Endothelial cell of umbilical vein (primary cell): ENCODE results near the gene ATXN1L. TPM values are rescaled to one million over a fixed set of nuclear protein-coding genes. Genes with fewer than 3 reads are reported as not detected.
A peak's percentile ranks its signal among the peaks of the same experiment; 100 is the strongest.
"Not testable (repeated sequence)": the region's sequence is repeated elsewhere in the genome, so short reads cannot be mapped to it uniquely, and the experiment has no call there.

Experiments
- BruUV-seq: library from RNA; stranded (reverse); fragments of 400-500 nt; replicated peaks from 2 replicates; lab custom pipeline; 2021; lab: Mats Ljungman, UMichigan
- CTCF ChIA-PET: fragments of 300-600, 350-600 bp; sonication (Branson Sonifier 250); formaldehyde crosslinking; loops from one replicate; lab custom pipeline; 2021; ENCODE audit warnings: antibody characterized with exemption, inconsistent platforms; lab: Charles Lee
- POLR2A ChIA-PET: fragments of 300-600, 350-600 bp; sonication (Branson Sonifier 250); formaldehyde crosslinking; loops from one replicate; lab custom pipeline; 2021; ENCODE audit warnings: antibody characterized with exemption, inconsistent platforms; lab: Charles Lee
- DNase-seq: peaks from one replicate; pipeline ENCODE4 v3.0.0-alpha.2; 2011; ENCODE audit warnings: low read depth, low spot score
- FAIRE-seq: peaks from 2 replicates; lab custom pipeline; 2011; peaks lifted over from hg19 to GRCh38; lab: Jason Lieb, UNC
- H2AFZ ChIP-seq: 2 replicates; pipeline ENCODE4 v1.6.0; 2012; ENCODE audit warnings: low read depth, low read length, control low read depth, inconsistent platforms
- H3K27ac ChIP-seq: 2 replicates; pipeline ENCODE4 v1.5.1; 2011; ENCODE audit warnings: low read depth, mild to moderate bottlenecking, control low read depth, low read length, moderate library complexity; ENCODE audit not compliant: insufficient read depth
- H3K27me3 ChIP-seq, 2 experiments: 2 replicates each; pipeline versions ENCODE4 v1.6.0 to v1.6.1; 2011; ENCODE audit warnings: low read length in 2 of 2, mixed read lengths in 1 of 2; ENCODE audit not compliant: control insufficient read depth in 2 of 2, insufficient read depth in 2 of 2
- H3K36me3 ChIP-seq, 2 experiments: 2 replicates in 1 of 2; 3 replicates in 1 of 2; pipeline ENCODE4 v1.5.1; 2011; ENCODE audit warnings: low read length in 2 of 2, mild to moderate bottlenecking in 1 of 2, moderate library complexity in 1 of 2; ENCODE audit not compliant: control insufficient read depth in 2 of 2, insufficient read depth in 2 of 2; ENCODE audit errors: extremely low read depth in 1 of 2
- H3K4me1 ChIP-seq: 3 replicates; pipeline ENCODE4 v1.5.1; 2011; ENCODE audit warnings: mild to moderate bottlenecking, low read length; ENCODE audit not compliant: control insufficient read depth, insufficient read depth; ENCODE audit errors: extremely low read depth
- H3K4me2 ChIP-seq: 2 replicates; pipeline ENCODE4 v1.6.1; 2011; ENCODE audit warnings: low read length, control low read depth, mixed read lengths; ENCODE audit not compliant: insufficient read depth
- H3K4me3 ChIP-seq, 3 experiments: fragments of 200-600 bp in 1 of 3; sonication (generic), shearing (Covaris generic) in 1 of 3; replicated peaks in 1 of 3; 2 replicates each; pipeline ENCODE4 v1.5.1; 2011 to 2016; ENCODE audit warnings: control low read depth in 3 of 3, low read length in 3 of 3, mild to moderate bottlenecking in 2 of 3, inconsistent platforms in 1 of 3, low read depth in 1 of 3, moderate library complexity in 1 of 3; ENCODE audit not compliant: insufficient read depth in 1 of 3
- H3K79me2 ChIP-seq: 2 replicates; pipeline ENCODE4 v1.6.0; 2012; ENCODE audit warnings: low read length, inconsistent platforms; ENCODE audit not compliant: control insufficient read depth, insufficient read depth
- H3K9ac ChIP-seq: replicated peaks from 2 replicates; pipeline ENCODE3; 2011; ENCODE audit warnings: low read length, control low read depth; ENCODE audit not compliant: insufficient read depth; ENCODE audit errors: extremely low read depth
- H3K9me1 ChIP-seq: replicated peaks from 3 replicates; pipeline ENCODE4 v1.6.0; 2011; ENCODE audit warnings: mild to moderate bottlenecking, low read length; ENCODE audit not compliant: control insufficient read depth, insufficient read depth; ENCODE audit errors: extremely low read depth
- H3K9me3 ChIP-seq: replicated peaks from 2 replicates; pipeline ENCODE4 v1.5.1; 2012; ENCODE audit warnings: low read length, inconsistent platforms; ENCODE audit not compliant: control insufficient read depth, insufficient read depth
- H4K20me1 ChIP-seq: replicated peaks from 2 replicates; pipeline ENCODE3; 2011; ENCODE audit warnings: mild to moderate bottlenecking, low read length; ENCODE audit not compliant: control insufficient read depth, insufficient read depth; ENCODE audit errors: extremely low read depth
- CTCF ChIP-seq, 2 donors: IDR thresholded peaks; 1 replicate in 1 of 2; 2 replicates in 1 of 2; pipeline ENCODE4 v1.5.1; 2011; ENCODE audit warnings: low read length in 2 of 2, mild to moderate bottlenecking in 2 of 2, moderate library complexity in 2 of 2, control low read depth in 1 of 2, inconsistent platforms in 1 of 2, low read depth in 1 of 2; ENCODE audit not compliant: insufficient read depth in 1 of 2; ENCODE audit errors: extremely low read depth in 1 of 2
- FOS ChIP-seq: IDR thresholded peaks from 2 replicates; pipeline ENCODE4 v1.6.1; 2011; ENCODE audit warnings: mild to moderate bottlenecking, low read length, moderate library complexity, borderline replicate concordance; ENCODE audit not compliant: insufficient read depth
- GATA2 ChIP-seq: IDR thresholded peaks from 2 replicates; pipeline ENCODE4 v1.7.0; 2011; ENCODE audit warnings: low read depth, mild to moderate bottlenecking, moderate library complexity, mixed read lengths, low read length; ENCODE audit not compliant: insufficient read length, insufficient read depth
- JUN ChIP-seq: IDR thresholded peaks from 2 replicates; pipeline ENCODE4 v1.6.1; 2011; ENCODE audit warnings: borderline replicate concordance, low read depth; ENCODE audit not compliant: insufficient read length, insufficient read depth
- MYC ChIP-seq: IDR thresholded peaks from one replicate; pipeline ENCODE4 v1.6.1; 2011; ENCODE audit warnings: mild to moderate bottlenecking, low read depth, low read length
- POLR2AphosphoS5 ChIP-seq: IDR thresholded peaks from 2 replicates; pipeline ENCODE4 v1.6.1; 2012; ENCODE audit warnings: low read depth, mild to moderate bottlenecking, control low read depth, low read length, moderate library complexity; ENCODE audit not compliant: insufficient read depth
- dilution Hi-C: fragments of 300-500 bp; cut with MboI; formaldehyde crosslinking; loops from one replicate; pipeline ENCODE4 v1.15.0; 2019; ENCODE audit warnings: low sequenced_read_pairs; ENCODE audit not compliant: extremely low pct_ligation_motif_present
- intact Hi-C: fragments of 100-400 bp; cut with micrococcal nuclease; formaldehyde crosslinking; loops from one replicate; pipeline ENCODE4 v1.10.0; 2022
- polyA plus RNA-seq, 4 experiments: library from polyadenylated mRNA; depleted of rRNA in 3 of 4; stranded (reverse) in 3 of 4; unstranded in 1 of 4; fragments of >200 nt; gene quantifications; 2 replicates each; pipeline versions ENCODE4 v1.2.1 to v1.2.3, GENCODE V29; 2011 to 2012; ENCODE audit warnings: missing spikeins in 1 of 4
- total RNA-seq: library from RNA; stranded (reverse); gene quantifications from 2 replicates; pipeline ENCODE4 v1.2.3, GENCODE V29; 2021

ATXN1L gene
- total and polyA plus RNA-seq, 2 donors (not counting 3 experiments of a cell fraction or from before 2014, with no cell fraction given), result 15.6 to 23.9 TPM

GRCh38 chr16:71830359-71830758 is 15.4 kb upstream of the ATXN1L start:
- no peaks in the 10 kb centered on the region for H3K9me1 ChIP-seq
- H3K9me3 ChIP-seq, result no peaks in the 10 kb centered on the region
- no peak overlapping the region for H3K27ac ChIP-seq
- BruUV-seq, result no TSS peak
- no peaks in the 10 kb centered on the region for H4K20me1 ChIP-seq
- CTCF ChIA-PET, result interaction anchor here (0.9 to 1.2 kb wide), 4 partner anchors 11 to 53 kb away, joined by 3 to 4 read pairs (median 3); no protein-coding TSS in a partner anchor
- no peak for DNase-seq
- POLR2A ChIA-PET, result no interaction called here
- FAIRE-seq, result peak; percentile 44
- no peak overlapping the region for H2AFZ ChIP-seq
- no peaks in the 10 kb centered on the region for H3K27me3 ChIP-seq
- no peaks in the 10 kb centered on the region for H3K79me2 ChIP-seq
- intact Hi-C loops (no loop called here), dilution Hi-C loops (no loop called here)
- H3K4me1 ChIP-seq, result no peaks in the 10 kb centered on the region
- no peak overlapping the region for H3K4me2 ChIP-seq
- TF ChIP-seq POLR2AphosphoS5 (no peak), MYC (no peak), CTCF (IDR thresholded peaks at IDR 0.05; ENCODE audit: extremely low read depth in 1 of 2, insufficient read depth in 1 of 2, low read depth in 1 of 2, low read length in 2 of 2) (no peak), FOS (no peak), GATA2 (no peak), JUN (no peak)
- H3K9ac ChIP-seq, result no peak overlapping the region
- no peak overlapping the region for H3K4me3 ChIP-seq
- H3K36me3 ChIP-seq, result no peaks in the 10 kb centered on the region

- H3K9me1 ChIP-seq, H3K27me3 ChIP-seq, H3K4me1 ChIP-seq, H3K9me3 ChIP-seq, dilution Hi-C loops, H4K20me1 ChIP-seq, CTCF ChIA-PET, H3K27ac ChIP-seq, H3K79me2 ChIP-seq, BruUV-seq, intact Hi-C loops, H2AFZ ChIP-seq, H3K4me3 ChIP-seq, H3K9ac ChIP-seq, DNase-seq, H3K36me3 ChIP-seq, POLR2A ChIA-PET, H3K4me2 ChIP-seq, FAIRE-seq: not testable (repeated sequence)
Measured at GRCh38 chr16:71831698-71832097, 14.1 kb upstream of the ATXN1L start.

GRCh38 chr16:71832112-71832511 is 13.7 kb upstream of the ATXN1L start:
- H3K9ac ChIP-seq, FAIRE-seq, H2AFZ ChIP-seq, DNase-seq, H3K9me3 ChIP-seq, BruUV-seq, H3K4me1 ChIP-seq, H3K36me3 ChIP-seq, H3K27me3 ChIP-seq, H3K4me3 ChIP-seq, POLR2A ChIA-PET, H3K4me2 ChIP-seq, CTCF ChIA-PET, intact Hi-C loops, H3K9me1 ChIP-seq, dilution Hi-C loops, H4K20me1 ChIP-seq, H3K79me2 ChIP-seq, H3K27ac ChIP-seq: not testable (repeated sequence)
